HG03280 (cell line): Measurements from ENCODE around the gene SUGCT.
A peak's percentile ranks its signal among the peaks of the same experiment; 100 is the strongest.
"Not testable (repeated sequence)": the region's sequence is repeated elsewhere in the genome, so short reads cannot be mapped to it uniquely, and the experiment has no call there.

Experiments
- ATAC-seq: cut with Tn5 transposase; IDR thresholded peaks from one replicate; pipeline ENCODE4 v1.9.1; 2021; ENCODE audit warnings: mild to moderate bottlenecking, moderate library complexity; ENCODE audit not compliant: unreplicated experiment

The SUGCT gene

GRCh38 chr7:40134428-40135316 is at the start of gene SUGCT, which contains the start of gene MPLKIP:
TSS of gene SUGCT (plus strand) at chr7:40135005.
TSS of gene MPLKIP (minus strand) at chr7:40134622. CDS start at chr7:40134567, 55 bp downstream.
- peak; percentile 87 for ATAC-seq

- no peak for ATAC-seq
These were observed 42.6 kb upstream of the SUGCT start for GRCh38 chr7:40092182-40092581.

DNA sequence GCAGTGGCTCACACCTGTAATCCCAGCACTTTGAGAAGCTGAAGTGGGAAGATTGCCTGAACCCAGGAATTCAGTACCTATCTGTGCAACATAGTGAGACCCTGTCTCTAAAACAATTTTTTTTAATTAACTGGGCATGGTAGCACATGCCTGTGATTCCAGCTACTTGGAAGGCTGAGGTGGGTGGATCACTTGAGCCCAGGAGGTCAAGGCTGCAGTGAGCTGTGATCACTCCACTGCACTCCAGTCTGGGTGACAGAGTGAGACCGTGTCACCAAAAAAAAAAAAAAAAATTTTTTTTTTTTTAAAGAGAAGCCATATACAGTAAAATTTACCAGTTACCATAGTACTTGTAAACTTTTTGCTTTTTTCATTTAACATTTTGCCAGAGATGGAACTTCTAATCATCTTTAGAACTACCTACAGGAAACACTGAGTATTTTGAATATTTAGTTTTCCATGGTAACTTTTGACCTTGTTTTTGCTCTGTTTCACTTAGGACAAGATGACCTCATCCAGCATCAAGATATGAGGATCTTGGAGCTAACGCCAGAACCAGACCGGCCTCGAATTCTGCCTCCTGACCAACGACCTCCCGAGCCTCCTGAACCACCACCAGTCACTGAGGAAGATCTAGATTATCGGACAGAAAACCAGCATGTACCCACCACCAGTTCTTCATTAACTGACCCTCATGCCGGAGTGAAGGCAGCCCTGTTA is 41.0 kb upstream of the SUGCT start:
- no peak for ATAC-seq

DNA sequence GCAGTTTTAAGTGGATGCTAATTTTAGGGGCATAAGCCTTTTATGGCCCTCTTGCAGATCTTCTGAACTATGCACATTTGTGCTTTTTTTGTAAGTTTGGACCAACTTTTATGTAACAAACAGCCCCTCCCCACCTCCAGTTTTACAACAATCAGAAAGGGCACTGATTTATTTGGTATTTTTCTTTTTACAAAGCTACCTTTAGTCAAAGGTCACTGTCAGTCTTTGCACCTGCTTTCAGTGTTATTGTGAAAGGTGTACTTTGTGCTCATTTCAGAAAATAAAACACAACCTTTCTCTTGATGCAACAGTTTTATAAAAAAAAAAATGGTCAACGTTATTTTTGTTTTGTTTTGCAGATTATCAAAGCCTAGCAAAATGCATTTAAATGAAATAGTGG is 39.6 kb upstream of the SUGCT start:
- ATAC-seq = no peak

DNA sequence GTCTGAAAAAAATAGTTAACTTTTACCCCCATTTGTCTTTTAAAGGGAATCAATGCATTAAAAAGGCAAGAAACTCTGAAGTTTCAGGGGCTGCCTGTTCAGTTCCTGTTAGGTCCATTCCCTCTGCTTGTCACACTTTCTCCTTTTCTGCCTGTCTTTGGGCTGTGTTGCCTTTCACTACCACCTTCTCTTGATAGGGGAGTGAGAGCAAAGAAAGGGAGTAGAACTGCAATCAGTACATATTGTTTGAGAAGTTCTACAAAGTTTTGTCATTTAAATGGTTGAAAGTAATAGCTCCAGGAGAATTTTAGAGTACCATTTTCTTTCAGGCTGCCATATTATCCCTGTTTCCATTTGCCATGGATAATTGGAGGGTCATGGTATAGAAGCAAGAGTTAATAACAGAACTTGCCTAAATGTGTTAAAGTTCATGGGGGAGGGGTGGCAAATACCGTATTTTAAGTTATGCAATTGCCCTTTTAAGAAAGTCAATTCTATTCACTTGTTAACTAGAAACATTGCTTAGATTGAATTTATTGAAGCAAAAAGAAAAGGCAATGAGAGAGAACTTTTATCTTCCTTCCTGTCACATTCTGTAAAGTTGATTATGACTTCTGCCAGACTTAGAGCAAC is 39.0 kb upstream of the SUGCT start:
- ATAC-seq = no peak

GRCh38 chr7:40097728-40098127 is 37.1 kb upstream of the SUGCT start:
- ATAC-seq = no peak

GRCh38 chr7:40098810-40099209 is 36.0 kb upstream of the SUGCT start:
- no peak for ATAC-seq

GRCh38 chr7:40099837-40100236 is 35.0 kb upstream of the SUGCT start:
- no peak for ATAC-seq

DNA sequence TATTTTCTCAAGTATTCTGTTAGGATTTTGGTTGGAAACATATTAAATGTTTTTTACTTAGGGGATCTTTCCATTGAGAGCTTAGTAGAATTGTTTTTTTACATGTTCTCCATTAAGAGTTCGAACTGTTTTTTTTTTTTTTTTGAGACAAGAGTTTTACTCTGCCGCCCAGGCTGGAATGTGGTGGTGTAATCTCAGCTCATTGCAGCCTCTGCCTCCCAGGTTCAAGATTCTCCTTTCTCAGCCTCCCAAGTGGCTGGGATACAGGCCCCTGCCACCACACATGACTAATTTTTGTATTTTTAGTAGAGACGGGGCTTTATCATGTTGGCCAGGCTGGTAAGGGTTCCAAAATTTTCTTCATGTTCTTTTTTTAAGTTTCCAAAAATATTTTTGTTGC is 33.6 kb upstream of the SUGCT start:
- no peak for ATAC-seq

DNA sequence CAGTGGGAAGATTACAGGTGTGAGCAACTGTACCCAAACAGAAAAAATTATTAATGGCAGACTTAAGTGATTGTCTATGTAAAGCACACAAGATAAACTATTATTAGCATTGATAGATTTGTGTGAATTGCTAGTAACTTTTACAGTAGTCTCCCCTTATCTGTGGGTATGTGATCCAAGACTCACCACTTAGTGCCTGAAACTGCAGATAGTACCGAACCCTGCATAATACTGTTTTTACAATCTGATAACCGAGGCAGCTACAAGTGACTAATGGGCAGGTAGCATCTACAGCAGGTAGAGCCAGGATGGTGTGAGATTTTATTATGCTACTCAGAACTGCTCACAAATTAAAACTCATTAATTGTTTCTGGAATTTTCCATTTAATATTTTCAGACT is 31.9 kb upstream of the SUGCT start:
- no peak for ATAC-seq

GRCh38 chr7:40105879-40106473 is 28.8 kb upstream of the SUGCT start:
- ATAC-seq = no peak

DNA sequence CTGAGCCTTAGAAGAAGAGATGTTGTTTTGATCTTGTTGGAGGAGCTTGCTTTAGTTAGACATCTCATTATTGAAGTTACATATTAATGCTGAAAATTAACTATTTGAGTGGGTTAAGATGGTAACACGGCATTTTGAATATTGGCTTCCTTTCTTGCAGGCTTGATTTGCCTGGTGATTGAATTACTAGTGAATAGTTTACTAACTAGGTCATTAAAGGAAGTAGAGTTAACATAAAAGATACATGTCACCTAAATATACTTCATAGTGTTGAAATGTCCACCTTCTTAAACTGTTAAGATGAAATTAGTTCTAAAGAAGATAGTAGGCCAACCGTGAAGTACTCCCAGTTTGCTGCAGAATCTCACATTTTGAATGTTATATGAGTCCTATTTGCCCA is 18.9 kb upstream of the SUGCT start:
- no peak for ATAC-seq

DNA sequence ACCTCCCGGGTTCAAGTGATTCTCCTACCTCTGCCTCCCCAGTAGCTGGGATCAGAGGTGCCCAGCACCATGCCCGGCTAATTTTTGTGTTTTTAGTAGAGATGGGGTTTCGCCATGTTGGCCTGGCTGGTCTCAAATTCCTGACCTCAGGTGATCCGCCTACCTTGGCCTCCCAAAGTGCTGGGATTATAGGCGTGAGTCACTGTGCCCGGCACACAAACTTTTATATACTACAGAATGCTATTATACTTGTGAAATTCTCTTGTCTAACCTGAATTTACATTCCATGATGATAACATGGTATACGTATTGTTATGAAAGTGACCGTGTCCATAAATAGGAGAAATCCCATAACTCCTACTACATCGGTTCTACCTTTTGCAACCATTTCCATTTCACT is 17.6 kb upstream of the SUGCT start:
- ATAC-seq = not testable (repeated sequence)

- ATAC-seq = not testable (repeated sequence)
These were observed 16.6 kb upstream of the SUGCT start for GRCh38 chr7:40118201-40118600.

DNA sequence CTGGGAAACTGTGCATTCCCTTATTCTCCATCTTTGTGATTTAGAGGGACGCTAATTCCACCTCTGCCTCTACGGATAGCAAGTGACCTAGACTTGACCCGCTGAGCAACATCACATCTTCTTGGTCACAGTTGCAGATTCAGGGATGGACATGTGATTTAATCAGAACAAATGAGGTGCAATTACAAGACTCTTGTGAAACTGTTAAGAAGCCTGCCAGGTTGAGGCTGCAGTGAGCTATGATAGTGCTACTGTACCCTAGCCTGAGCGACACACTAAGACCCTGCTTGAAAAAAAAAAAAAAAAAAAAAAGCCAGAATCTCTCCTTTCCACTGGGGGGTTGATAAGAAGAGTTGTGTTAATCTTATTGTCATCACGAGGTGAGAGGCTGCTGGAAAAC is 14.8 kb upstream of the SUGCT start:
- no peak for ATAC-seq

DNA sequence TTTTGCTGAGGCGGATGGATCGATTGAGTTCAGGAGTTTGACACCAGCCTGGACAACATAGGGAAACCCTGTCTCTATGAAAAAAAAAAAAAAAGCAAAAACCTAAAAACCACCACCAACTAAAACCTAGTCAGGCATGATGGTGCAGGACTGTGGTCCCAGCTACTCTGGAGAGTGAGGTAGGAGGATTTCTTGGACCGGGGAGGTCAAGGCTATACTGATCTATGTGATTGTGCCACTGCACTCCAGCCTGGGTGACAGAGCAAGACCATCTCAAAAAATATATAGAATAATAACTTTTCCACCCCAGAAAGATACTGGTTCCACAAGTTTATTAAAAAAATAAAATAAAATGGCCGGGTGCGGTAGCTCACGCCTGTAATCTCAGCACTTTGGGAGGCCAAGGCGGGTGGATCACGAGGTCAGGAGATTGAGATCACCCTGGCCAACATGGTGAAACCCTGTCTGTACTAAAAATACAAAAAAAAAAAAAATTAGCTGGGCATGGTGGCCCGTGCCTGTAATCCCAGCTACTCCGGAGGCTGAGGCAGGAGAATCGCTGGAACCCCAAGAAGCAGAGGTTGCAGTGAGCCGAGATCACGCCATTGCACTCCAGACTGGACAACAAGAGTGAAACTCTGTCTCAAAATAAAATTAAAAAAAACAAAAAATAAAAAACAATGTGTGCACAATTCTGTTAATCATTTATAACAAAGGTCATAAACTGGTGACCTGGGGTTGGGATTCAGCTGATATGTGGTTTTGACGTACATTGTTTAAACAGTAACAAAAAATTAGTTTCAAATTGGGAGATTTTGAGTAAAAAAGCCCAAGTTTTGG is 12.5 kb upstream of the SUGCT start:
- not testable (repeated sequence) for ATAC-seq

GRCh38 chr7:40122940-40123254 is 11.9 kb upstream of the SUGCT start:
- ATAC-seq = no peak

DNA sequence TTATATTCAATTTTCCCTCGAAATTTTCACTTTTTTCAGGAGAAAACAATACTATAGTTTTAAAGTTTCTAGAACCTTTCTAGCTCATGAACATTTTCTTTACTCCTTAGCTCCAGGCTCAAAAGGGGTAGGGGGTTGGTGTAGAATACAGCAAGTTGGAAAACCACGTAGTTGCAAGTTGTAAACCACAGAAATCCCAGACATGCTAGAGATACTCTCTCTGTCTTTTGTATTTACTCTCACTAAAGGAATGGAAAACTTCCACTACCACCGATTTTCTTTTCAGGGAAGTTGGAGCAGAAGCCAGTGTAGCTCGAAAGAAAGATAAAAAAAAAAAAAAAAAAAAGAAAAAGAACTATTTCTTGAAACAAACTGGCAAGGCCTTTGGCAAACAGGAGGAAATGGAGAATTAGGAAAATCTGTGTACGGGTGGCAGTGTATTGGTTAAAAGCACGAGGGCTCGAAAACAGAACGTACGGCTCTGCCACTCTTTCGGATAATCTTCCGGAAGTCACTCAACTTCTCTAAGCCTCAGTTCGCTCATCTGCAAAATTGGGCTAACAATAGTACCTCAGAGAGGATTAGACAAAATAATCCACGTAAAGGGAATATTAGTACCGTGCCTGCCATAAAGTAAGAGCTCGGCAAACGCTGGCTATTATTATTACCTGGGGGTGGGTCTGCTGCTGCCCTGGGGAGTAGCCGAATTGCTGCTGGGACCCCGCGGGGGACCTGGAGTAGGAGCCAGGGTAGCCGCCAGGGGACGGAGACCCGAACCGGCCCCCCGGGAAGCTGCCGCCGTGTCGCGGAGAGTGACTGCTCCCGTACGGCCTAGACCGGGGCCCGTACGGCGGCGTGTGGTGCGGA is 1.0 kb upstream of the SUGCT start:
- peak; percentile 60 for ATAC-seq

GRCh38 chr7:40135317-40135610 is 459 bp downstream of the SUGCT start:
- no peak for ATAC-seq

GRCh38 chr7:40137563-40137962 is 2.8 kb downstream of the SUGCT start:
- no peak for ATAC-seq
